CD4-positive, alpha-beta T cell treated with Interleukin-10 for 1 hour (primary cell): ENCODE data around the gene SEC31A.

ENCODE experiments used
- DNase-seq: peaks from one replicate; pipeline ENCODE4 v3.0.0-alpha.2; 2020

SEC31A gene

DNA sequence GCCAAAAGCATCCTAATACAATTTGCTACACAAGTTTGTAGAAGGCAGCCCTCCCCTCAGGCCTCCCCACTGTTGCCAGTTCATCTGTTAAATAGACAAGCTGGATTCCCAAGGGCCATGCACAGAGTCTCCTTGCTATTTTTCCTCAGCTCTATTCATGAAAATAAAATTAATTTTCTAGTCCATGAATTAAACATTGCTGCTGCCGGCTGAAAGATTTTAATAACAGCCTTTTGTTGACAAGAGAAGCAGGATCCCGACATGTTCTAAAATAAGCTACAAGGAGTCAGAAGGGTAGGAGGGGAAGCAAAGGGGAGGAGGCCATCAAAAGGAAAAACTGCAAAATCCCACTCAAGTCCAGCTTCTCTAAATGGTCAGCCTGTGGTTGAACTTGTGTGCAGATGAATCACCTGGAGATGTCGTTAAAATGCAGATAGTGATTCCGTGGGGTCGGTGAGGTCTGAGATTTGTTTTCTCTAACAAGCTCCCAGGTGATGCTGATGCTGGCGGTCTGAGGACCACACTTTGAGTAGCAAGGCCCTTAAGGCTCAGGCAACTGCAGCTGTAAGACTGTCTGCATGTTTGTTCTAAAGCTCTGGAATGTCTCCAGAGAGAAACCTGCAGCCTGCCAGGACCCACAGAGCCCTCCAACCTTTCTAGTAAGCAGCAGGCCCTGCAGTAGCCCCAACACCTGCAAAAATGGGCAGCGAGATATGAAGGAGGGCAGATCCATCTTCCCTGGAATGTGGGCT lies 101.8 kb downstream of the SEC31A start:
- no peak for DNase-seq

DNA sequence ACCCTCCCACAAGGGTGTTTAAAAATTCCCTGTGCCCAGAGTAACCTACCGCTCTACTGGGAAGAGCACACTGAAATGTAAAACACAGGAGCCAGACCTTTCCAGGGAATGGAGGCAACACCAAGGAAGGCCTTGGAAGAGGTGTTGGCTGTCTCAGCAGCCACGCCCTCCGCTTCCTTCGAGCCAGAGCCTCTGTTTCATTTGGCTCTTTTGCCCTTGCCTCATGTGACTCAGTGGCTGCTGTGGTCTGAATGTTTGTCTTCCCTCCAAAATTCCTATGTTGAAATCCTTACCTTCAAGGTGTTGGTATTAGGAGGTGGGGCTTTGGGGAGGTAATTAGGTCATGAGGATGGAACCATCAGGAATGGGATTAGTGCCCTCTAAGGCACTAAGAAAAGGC lies 103.6 kb downstream of the SEC31A start:
- DNase-seq, result no peak

DNA sequence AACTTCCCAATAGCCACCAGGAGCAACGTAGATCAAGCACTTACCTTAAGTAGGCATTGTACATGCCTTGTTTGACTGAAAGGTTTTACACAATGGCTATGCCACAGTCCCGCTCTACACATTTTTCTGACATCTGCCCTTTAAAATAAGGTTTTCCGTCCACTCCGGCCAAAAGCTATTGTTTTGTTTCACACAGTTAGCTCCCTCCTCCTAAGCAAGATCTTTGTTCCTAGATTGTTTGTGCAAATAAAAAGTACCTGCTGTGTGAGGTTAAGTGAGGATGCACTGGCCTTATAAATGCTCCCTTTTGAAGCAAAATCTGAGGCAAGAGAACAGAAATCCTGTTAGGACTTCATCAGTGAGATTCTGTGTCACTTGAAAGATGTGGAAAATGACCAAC lies 104.1 kb downstream of the SEC31A start:
- no peak for DNase-seq

DNA sequence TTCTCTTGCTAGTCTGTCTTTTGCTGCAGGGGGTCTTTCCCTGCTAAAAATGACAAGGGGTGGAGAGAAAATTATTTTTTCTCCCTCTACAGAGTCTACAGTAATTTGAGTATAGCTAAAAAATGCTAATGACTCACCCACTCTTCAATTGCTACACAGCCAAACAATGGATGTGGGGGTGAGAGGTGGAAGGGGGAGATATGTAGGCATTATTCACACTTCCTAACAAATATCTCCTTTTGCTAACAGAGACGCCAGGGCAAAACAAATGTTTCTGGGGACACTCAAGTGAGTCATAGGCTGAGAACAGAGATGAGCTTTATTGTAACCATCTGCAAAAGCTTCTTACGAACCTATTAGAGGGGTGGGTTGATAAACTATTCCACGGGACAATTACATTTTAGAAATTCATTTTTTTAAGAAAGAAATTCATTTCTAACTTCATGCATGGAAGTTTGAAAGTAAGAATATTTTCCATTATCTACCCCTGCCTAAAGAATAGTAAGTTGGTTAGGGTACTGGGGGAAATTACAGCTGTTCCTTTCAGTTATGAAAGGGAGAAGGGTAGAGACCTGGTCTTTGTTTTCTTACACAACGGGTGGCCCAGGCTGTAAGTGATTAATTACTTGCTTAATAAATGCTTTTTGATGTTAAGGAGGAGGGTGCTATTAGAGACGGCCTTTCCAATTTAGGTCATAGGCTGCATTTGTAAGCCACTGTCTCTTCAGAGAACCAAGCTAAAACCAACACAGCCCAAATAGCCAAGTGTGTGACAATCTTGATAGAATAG lies 105.1 kb downstream of the SEC31A start:
- no peak for DNase-seq

DNA sequence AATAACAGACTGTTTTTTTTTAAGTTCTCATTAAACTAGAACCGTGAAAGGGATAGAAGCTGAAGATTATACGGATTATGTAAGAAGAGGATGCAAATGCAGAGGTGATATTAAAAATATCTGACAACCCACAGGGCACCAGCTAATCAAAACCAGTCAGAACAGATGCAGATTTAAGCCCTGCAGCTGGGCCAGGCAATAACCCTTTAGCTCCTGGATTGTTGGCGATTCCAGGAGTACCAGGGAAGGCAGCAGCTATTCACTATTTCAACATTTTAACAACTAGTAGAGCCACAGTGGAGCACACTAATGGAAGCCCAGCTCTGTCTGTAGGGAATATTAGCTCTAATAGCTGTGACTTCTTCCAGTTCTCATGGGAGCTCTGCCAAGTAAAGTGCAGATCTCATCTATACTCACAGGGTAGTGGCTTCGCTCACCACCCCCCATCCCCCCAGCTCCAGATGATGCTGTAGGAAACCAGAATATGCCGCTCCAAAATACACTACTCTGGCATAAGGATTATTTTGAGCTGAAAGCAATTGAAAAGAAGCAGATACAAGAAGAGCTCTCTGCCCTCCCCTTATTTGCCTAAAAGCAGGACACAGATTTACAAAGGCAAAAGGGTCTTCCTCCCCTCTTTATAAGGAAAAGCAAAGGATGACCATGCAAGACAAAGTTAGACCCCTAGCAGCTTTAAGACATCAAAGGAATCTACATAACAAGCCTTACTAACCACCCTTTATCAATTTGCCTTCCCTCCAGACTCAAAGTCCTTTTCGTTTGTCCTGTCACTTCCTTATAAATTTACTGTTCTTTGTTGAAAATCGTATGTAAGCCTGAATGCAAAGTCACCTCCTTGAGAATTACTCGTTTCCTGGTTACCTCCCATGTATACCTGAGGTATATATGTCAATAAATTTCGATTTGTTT lies 106.0 kb downstream of the SEC31A start:
- no peak for DNase-seq

DNA sequence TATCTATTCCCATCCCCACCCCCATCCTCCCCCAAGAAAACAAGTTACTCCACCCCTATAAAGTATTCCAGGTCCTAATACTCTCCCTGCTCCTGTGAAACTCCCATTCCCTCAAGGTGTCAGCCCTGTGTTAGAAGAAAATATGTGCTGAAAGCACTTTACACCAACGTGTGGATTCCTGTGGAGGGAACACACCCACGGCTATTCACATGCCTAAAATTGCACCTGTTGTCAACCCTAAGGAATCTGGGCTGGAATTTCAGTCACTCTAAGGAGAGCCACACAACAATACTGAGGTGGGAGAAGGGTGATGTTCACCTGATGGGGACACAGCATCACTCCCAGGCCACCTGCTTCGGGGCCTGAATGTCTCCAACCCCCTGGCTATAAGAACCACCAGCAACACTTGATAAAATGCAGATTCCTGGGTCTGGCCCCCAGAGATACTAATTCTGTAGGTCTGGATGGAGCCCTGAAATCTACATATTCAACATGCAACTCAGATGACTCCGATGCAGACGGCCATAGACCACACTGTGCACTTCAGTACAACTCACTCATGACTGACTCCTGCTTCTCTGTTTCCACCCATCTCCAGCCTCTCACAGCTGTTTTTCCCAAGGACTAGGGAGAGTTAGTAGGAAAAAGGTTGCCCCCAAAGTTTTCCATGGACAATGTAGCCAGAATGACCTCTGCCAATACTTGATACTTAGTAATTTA lies 108.2 kb downstream of the SEC31A start:
- DNase-seq, result no peak

DNA sequence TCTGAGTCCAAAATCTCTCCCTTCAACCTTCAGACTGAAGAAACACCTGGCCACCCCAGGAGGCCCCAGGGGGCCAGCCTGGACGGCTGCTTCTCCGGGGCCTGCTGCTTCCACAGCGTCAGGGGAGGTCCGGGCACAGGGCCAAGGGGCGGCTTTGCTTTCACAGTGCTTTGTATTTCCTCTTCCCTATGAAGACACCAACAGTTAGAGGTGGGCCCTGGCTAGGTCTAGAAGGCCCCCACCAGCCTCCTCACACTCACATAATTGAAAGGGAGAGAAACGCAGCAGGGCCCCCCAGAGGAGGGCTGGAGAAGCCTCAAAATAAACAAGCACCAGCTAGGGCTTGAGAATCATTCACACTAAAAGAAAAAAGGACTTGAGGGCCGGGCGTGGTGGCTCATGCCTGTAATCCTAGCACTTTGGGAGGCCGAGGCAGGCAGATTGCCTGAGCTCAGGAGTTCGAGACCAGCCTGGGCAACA lies 110.2 kb downstream of the SEC31A start:
- no peak for DNase-seq

DNA sequence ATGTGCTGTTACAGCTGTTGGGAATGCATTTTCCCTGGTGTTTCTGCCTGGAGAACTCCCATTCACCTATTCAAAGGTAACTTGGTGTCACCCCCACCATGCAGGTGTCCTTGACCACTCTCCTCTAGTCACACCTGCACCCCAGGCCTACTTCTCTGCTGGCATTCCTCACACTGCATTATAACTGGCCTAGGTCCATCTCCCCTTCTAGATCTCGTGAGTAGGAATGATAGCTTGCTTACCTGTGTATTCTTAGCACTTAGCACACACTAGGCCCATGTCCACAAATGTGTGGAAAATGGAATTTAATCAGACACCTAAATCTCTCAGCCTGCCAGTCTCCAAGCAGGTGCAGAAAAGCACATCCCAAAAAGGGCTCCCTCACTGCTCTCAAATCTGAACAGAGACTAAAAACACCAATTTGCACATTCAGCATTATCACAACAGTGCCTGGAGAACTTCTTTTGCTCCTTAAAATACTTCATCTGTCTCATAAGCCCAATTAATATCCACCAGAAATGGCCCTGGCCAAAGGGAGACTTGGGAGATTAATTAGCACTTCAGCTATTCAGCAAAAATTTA lies 110.7 kb downstream of the SEC31A start:
- DNase-seq, result no peak

DNA sequence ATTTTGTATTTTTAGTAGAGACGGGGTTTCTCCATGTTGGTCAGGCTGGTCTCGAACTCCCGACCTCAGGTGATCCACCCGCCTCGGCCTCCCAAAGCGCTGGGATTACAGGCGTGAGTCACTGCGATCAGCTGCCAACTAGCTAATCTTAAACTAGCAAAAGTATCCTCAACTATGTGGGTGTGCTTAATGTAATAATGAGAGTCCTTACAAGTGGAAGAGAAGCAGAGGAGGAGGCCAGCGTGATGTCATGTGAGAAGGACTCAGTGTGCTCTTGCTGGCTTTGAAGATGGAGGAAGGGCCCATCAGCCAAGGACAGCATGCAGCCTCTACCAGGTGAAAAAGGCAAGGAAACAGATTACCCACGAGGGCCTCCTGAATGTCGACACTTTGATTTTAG lies 111.9 kb downstream of the SEC31A start:
- no peak for DNase-seq

DNA sequence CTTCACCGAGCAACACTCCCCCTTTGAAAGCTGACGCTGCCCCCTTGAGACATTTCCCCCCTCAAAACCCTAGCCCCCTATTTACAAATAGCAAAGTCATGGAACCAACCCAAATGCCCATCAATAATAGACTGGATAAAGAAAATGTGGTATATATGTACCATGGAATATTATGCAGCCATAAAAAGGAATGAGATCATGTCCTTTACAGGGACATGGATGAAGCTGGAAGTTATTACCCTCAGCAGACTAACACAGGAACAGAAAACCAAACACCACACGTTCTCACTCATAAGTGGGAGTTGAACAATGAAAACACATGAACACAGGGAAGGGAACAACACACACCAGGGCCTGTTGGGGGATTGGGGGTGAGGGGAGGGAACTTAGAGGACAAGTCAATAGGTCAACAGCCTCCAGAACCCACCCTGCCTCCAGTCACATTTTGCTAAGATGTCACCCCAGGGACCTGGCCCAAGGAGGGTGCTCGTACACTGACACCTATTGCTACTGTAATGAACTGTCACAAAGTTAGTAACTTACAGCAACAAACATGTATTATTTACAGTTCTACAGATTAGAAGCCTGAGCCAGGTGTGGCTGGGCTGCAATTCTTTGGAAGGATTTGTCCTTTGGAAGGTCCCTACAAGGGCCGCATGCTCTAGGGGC lies 113.0 kb downstream of the SEC31A start:
- no peak for DNase-seq

DNA sequence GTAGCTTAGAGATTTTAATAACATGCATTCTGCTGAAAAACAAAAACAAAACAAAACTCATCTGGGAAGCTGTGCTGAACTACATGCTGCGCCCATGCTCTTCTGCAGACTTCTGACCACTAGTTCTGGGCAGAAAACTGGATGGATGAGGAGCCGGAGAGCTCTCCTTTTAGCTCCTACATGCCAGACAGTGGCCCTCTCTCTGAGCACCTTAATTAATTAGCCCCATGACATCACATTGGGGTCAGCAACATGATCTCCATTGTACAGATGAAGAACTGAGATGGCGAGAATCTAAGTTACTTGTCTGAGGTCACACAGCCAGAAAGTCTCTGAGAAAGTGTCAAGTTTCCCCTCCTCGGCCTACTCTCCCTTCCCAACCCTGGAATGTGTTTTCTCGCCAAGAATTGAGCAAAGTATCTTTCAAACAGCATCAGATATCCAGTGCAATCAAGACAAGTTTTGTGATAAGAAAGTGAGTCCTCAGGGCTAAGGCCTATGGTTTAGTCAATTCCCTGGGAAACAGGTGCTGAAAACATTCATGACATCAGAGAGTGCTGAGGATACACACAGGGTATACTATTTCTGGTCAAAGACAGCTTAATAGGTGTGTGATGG lies 113.9 kb downstream of the SEC31A start:
- DNase-seq, result no peak

DNA sequence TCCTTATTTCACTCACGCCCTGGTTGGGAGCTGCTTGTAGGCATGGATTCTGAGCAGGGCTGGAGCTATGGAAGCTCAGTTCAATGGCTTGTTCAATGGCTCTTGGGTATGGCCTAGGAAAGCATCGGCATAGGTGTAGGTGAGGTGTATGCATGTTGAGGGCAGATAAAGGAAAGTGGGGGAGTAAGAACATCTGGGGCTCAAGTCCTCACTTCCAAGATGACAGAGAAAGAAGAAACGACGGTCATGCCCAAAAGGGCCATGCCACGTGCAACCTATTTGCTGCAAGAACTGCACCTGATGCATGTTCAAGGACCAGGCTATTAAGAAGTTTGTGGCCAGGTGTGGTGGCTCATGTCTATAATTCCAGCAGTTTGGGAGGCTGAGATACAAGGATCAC lies 115.7 kb downstream of the SEC31A start:
- no peak for DNase-seq

DNA sequence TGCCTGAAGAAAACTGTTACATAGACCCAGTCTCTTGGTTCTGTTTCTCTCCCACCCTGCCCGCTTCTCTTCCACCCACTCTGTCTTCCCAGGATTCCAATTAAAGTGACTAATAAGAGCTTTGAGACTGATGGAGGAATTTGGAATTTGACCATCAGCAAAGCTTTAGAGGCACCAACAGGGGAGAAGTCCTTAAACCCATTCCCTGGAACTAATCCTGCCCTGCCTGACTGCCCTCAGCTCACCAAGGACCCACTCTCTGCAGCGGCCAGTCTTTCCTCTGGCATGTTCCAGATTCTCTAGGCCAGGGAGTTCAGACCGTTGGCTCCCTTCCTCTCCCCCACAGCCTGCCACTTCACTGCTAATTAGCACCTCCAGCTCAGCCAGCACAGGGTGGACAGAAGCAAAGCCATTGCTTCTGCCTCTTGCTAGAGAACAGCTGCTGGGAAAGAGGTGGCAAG lies 116.2 kb downstream of the SEC31A start:
- no peak for DNase-seq

DNA sequence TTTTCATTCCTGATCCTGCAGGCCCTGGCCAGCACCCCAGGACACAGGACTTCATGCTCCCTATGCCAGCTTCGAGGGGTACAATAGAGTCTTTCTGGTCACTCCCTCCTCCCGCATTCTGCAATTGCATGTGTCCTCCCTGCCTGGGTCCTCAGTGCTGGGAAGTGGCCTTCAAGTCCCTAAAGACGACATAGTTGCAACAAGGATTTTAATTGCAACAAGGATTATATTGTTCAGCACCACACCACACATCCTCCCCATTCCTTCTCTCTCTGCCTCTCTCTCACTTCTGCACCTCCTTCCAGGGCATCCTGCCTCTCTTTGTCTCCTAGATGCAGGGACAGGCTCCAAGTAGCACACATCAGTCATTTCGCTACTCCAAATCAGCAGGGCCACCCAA lies 117.9 kb downstream of the SEC31A start:
- DNase-seq, result no peak

DNA sequence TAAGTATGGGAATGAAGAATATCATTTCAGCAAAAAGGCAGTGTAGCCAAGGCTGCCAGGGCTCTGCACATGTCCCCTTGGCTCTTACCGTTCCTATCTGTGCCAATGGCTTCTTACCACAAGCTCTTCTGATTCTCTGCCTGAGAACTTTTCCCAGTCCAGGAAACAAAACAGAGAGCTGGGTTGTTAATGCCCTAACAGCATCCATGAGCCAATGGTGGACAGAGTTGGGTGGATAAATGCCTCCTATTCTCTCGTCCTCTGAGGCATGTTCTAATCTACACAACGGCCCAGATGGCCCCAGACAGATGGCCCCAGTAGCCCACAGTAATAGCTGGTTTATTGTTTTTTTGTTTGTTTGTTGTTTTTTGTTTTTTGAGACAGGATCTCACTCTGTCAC lies 120.3 kb downstream of the SEC31A start:
- no peak for DNase-seq
